Gastrocnemius medialis (tissue), 4 donors: ENCODE results near the gene KRTAP10-6. TPM values are rescaled to one million over a fixed set of nuclear protein-coding genes. Genes with fewer than 3 reads are reported as not detected.

Source experiments
- ATAC-seq, 2 donors: fragments of 150-250 bp; one replicate each; pipeline ENCODE4 v1.9.1; 2016
- DNase-seq, 2 donors: peaks; one replicate each; pipeline ENCODE4 v3.0.0-alpha.2; 2019
- H3K27ac ChIP-seq, 4 donors: fragments of 200-600 bp; sonication (generic); 1 replicate in 1 of 4; 2 replicates in 3 of 4; pipeline ENCODE4 v1.5.1; 2016 to 2018; ENCODE audit warnings: mild to moderate bottlenecking in 2 of 4, moderate library complexity in 1 of 4
- H3K27me3 ChIP-seq, 3 donors: fragments of 200-600 bp; sonication (generic) in 2 of 3; 1 replicate in 1 of 3; 2 replicates in 2 of 3; pipeline versions ENCODE4 v1.5.1 to v1.6.0; 2016 to 2019; ENCODE audit warnings: mild to moderate bottlenecking in 1 of 3, moderate library complexity in 1 of 3
- H3K36me3 ChIP-seq, 2 donors: fragments of 200-600 bp; sonication (generic) in 1 of 2; one replicate each; pipeline ENCODE4 v1.5.1; 2017 to 2018
- H3K4me1 ChIP-seq, 2 donors: fragments of 200-600 bp; sonication (generic) in 1 of 2; one replicate each; pipeline ENCODE4 v1.5.1; 2016 to 2017; ENCODE audit warnings: mild to moderate bottlenecking in 2 of 2
- H3K4me3 ChIP-seq, 4 donors: fragments of 200-600 bp; sonication (generic) in 3 of 4; 1 replicate in 1 of 4; 2 replicates in 3 of 4; pipeline ENCODE4 v1.5.1; 2016 to 2019; ENCODE audit warnings: mild to moderate bottlenecking in 2 of 4
- H3K9me3 ChIP-seq, 3 donors: fragments of 200-600 bp; sonication (generic) in 2 of 3; 1 replicate in 1 of 3; 2 replicates in 2 of 3; pipeline ENCODE4 v1.5.1; 2016 to 2019
- POLR2A ChIP-seq, 2 donors: fragments of 450-650 bp; IDR thresholded peaks; one replicate each; pipeline ENCODE4 v1.6.1; 2017; ENCODE audit warnings: antibody characterized with exemption in 2 of 2, mild to moderate bottlenecking in 2 of 2, moderate library complexity in 2 of 2
- in situ Hi-C, 4 donors: fragments of 200-750 bp; cut with MboI; loops; one replicate each; pipeline versions ENCODE4 v1.15.0 to v1.8.0; 2017; ENCODE audit warnings: low sequenced_read_pairs in 4 of 4
- intact Hi-C: fragments of 100-400 bp; cut with DNase I; formaldehyde crosslinking; loops from one replicate; pipeline ENCODE4 v1.15.1; 2023; ENCODE audit warnings: low total_unique reads
- total RNA-seq, 4 donors: library from RNA; depleted of rRNA; stranded (reverse); fragments of >200 nt; gene quantifications; one replicate each; pipeline versions ENCODE4 v1.1.0 to v1.2.3, GENCODE V29; 2016
- TF ChIP-seq, protein P1 (sequence below), 5 experiments: fragments of 450-650 bp in 3 of 5; fragments of 200-600 bp in 2 of 5; sonication (generic) in 2 of 5; IDR thresholded peaks in 4 of 5; conservative IDR thresholded peaks in 1 of 5; 1 replicate in 4 of 5; 2 replicates in 1 of 5; pipeline ENCODE4 v1.5.1; 2016 to 2019; ENCODE audit warnings: antibody characterized with exemption in 5 of 5, mild to moderate bottlenecking in 3 of 5, moderate library complexity in 3 of 5

The KRTAP10-6 gene
- total RNA-seq, 4 donors from 2014 or later: not detected

- Histone ChIP-seq H3K9me3 (no peaks in the 10 kb centered on the region), H3K27me3 (peaks cover 30 to 47% (median 42%) of the 10 kb centered on the region in 3 donors), H3K36me3 (no peaks in the 10 kb centered on the region), H3K4me3 (no peak overlapping the region), H3K27ac (no peak overlapping the region), H3K4me1 (no peaks in the 10 kb centered on the region)
- in situ Hi-C loops: no loop called here
- TF ChIP-seq, protein P1, sequence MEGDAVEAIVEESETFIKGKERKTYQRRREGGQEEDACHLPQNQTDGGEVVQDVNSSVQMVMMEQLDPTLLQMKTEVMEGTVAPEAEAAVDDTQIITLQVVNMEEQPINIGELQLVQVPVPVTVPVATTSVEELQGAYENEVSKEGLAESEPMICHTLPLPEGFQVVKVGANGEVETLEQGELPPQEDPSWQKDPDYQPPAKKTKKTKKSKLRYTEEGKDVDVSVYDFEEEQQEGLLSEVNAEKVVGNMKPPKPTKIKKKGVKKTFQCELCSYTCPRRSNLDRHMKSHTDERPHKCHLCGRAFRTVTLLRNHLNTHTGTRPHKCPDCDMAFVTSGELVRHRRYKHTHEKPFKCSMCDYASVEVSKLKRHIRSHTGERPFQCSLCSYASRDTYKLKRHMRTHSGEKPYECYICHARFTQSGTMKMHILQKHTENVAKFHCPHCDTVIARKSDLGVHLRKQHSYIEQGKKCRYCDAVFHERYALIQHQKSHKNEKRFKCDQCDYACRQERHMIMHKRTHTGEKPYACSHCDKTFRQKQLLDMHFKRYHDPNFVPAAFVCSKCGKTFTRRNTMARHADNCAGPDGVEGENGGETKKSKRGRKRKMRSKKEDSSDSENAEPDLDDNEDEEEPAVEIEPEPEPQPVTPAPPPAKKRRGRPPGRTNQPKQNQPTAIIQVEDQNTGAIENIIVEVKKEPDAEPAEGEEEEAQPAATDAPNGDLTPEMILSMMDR (IDR thresholded peaks at IDR 0.05 in 4 of 5, conservative IDR thresholded peaks at IDR 0.05 in 1 of 5): no peak
- no peak for TF ChIP-seq POLR2A (IDR thresholded peaks at IDR 0.05)
- no peak for ATAC-seq
- DNase-seq: no peak
- intact Hi-C loops: no loop called here
Observed at GRCh38 chr21:44549525-44550211, 42.6 kb downstream of the KRTAP10-6 start.

- Histone ChIP-seq H3K9me3 (no peaks in the 10 kb centered on the region), H3K27me3 (peaks cover 25 to 40% (median 36%) of the 10 kb centered on the region in 3 donors), H3K4me1 (no peaks in the 10 kb centered on the region), H3K36me3 (no peaks in the 10 kb centered on the region), H3K27ac (no peak overlapping the region), H3K4me3 (no peak overlapping the region)
- intact Hi-C loops (no loop called here), in situ Hi-C loops (no loop called here)
- TF ChIP-seq, protein P1 (IDR thresholded peaks at IDR 0.05 in 4 of 5, conservative IDR thresholded peaks at IDR 0.05 in 1 of 5): no peak
- TF ChIP-seq POLR2A (IDR thresholded peaks at IDR 0.05): no peak
- ATAC-seq: no peak
- DNase-seq: no peak
Observed at GRCh38 chr21:44548922-44549321, 43.4 kb downstream of the KRTAP10-6 start.

DNA sequence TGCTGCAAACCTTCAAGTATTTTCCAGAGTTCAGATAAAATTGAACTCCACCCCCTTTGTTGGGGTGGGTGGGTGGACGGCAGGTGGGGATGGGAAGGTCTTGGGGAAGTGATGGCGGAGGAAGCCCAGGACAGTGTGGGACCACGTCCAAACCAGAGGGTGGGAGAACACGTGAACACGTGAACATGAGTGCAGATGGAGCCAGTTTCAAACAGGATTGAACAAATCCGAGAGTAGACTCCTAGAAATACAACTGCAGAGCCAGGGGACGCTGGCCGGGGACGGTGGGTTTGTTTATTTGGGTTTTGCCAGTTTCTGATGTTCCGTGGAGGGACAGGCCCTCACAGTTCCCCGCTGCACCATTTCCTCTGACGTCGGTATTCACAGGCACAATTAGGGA lies 43.9 kb downstream of the KRTAP10-6 start:
- in situ Hi-C loops (no loop called here), intact Hi-C loops (no loop called here)
- ATAC-seq (no peak), DNase-seq (no peak)
- Histone ChIP-seq H3K9me3 (no peaks in the 10 kb centered on the region), H3K4me1 (no peaks in the 10 kb centered on the region), H3K27ac (no peak overlapping the region), H3K36me3 (no peaks in the 10 kb centered on the region), H3K27me3 (peaks cover 20 to 39% (median 31%) of the 10 kb centered on the region in 3 donors), H3K4me3 (no peak overlapping the region)
- TF ChIP-seq, protein P1 (IDR thresholded peaks at IDR 0.05 in 4 of 5, conservative IDR thresholded peaks at IDR 0.05 in 1 of 5): no peak
- TF ChIP-seq POLR2A (IDR thresholded peaks at IDR 0.05): no peak

GRCh38 chr21:44547656-44548331 lies 44.5 kb downstream of the KRTAP10-6 start:
- in situ Hi-C loops: no loop called here
- DNase-seq: no peak
- H3K27me3 ChIP-seq: peaks cover 14 to 41% (median 30%) of the 10 kb centered on the region in 3 donors
- no peak overlapping the region for H3K27ac ChIP-seq
- H3K4me1 ChIP-seq: no peaks in the 10 kb centered on the region
- intact Hi-C loops: no loop called here
- ATAC-seq: no peak
- H3K36me3 ChIP-seq: no peaks in the 10 kb centered on the region
- no peaks in the 10 kb centered on the region for H3K9me3 ChIP-seq
- no peak for TF ChIP-seq POLR2A (IDR thresholded peaks at IDR 0.05)
- TF ChIP-seq, protein P1 (IDR thresholded peaks at IDR 0.05 in 4 of 5, conservative IDR thresholded peaks at IDR 0.05 in 1 of 5): no peak
- H3K4me3 ChIP-seq: no peak overlapping the region
